NAMALWA (cell line): ENCODE data around the gene MOSMO.
"Not testable (repeated sequence)": the region's sequence is repeated elsewhere in the genome, so short reads cannot be mapped to it uniquely, and the experiment has no call there.

Source experiments
- DNase-seq: peaks from one replicate; pipeline ENCODE4 v3.0.0-alpha.2; 2015; ENCODE audit warnings: low spot score

Gene MOSMO

GRCh38 chr16:22093996-22094395 is 86.1 kb downstream of the MOSMO start:
- DNase-seq, result no peak

GRCh38 chr16:22098405-22099255 is 90.7 kb downstream of the MOSMO start:
- peak; percentile 88 for DNase-seq

GRCh38 chr16:22099256-22099975 is 91.5 kb downstream of the MOSMO start:
- DNase-seq, result no peak

- no peak for DNase-seq
Observed at GRCh38 chr16:22103441-22103840, 95.5 kb downstream of the MOSMO start.

- DNase-seq, result no peak
Observed at GRCh38 chr16:22109258-22109898, 101.5 kb downstream of the MOSMO start.

- not testable (repeated sequence) for DNase-seq
Observed at GRCh38 chr16:22111629-22112028, 103.7 kb downstream of the MOSMO start.

GRCh38 chr16:22116095-22116700 is 108.3 kb downstream of the MOSMO start:
- no peak for DNase-seq

- no peak for DNase-seq
Observed at GRCh38 chr16:22117609-22118008, 109.7 kb downstream of the MOSMO start.

GRCh38 chr16:22120440-22120839 is 112.5 kb downstream of the MOSMO start:
- no peak for DNase-seq

GRCh38 chr16:22122239-22122638 is 114.3 kb downstream of the MOSMO start:
- no peak for DNase-seq

- peak; percentile 55 for DNase-seq
Observed at GRCh38 chr16:22123146-22123545, 115.2 kb downstream of the MOSMO start.

GRCh38 chr16:22123759-22124490 is 116.0 kb downstream of the MOSMO start:
- DNase-seq, result no peak

- no peak for DNase-seq
Observed at GRCh38 chr16:22124583-22125284, 116.8 kb downstream of the MOSMO start.

- DNase-seq, result no peak
Observed at GRCh38 chr16:22126037-22126558, 118.2 kb downstream of the MOSMO start.

GRCh38 chr16:22128537-22128936 is 120.6 kb downstream of the MOSMO start:
- not testable (repeated sequence) for DNase-seq

GRCh38 chr16:22130528-22130927 is 122.6 kb downstream of the MOSMO start:
- DNase-seq, result no peak

- DNase-seq, result no peak
Observed at GRCh38 chr16:22132801-22133200, 124.9 kb downstream of the MOSMO start.
